ENCODE data around the gene SMG1. TPM values are rescaled to one million over a fixed set of nuclear protein-coding genes. Genes with fewer than 3 reads are reported as not detected.
A peak's percentile ranks its signal among the peaks of the same experiment; 100 is the strongest.

SMG1 gene
- total and polyA plus RNA-seq, 12 donors: 11.7 to 58.2 (median 50.2) TPM

DNA sequence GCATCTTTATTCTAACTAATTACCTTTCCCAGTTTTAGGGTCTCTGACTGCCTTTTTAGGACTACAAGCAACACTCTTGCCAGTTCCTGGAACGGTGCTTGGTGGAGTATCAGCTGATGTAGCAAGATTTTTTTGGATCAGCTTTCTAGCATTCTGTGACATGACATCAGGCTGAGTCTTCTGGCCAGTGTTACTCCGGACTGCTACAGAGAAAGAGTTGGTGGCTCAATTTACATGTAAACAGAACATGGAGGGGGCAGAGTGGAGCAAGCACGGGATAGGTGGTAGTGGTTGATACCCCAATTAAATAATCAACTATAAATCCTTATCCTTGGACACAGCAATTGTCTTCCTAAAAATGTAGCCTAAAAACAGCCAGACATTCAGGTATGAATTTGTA, 114.3 kb downstream of the SMG1 start:
- H3K36me3 ChIP-seq: peaks cover 0 to 96% (median 71%) of the 10 kb centered on the region in 9 donors
- no peak for ATAC-seq
- H3K4me1 ChIP-seq: no peaks in the 10 kb centered on the region
- intact Hi-C loops (cut with DNase I): loop anchor here in 1 of 10 donors (10.0 kb wide), 1 partner anchor 53 kb away; no protein-coding TSS in a partner anchor
- no peak for DNase-seq
- WGBS, 2 donors: 91 to 97% methylated on average over 3 of the region's 3 CpGs
- TF ChIP-seq, protein P1, sequence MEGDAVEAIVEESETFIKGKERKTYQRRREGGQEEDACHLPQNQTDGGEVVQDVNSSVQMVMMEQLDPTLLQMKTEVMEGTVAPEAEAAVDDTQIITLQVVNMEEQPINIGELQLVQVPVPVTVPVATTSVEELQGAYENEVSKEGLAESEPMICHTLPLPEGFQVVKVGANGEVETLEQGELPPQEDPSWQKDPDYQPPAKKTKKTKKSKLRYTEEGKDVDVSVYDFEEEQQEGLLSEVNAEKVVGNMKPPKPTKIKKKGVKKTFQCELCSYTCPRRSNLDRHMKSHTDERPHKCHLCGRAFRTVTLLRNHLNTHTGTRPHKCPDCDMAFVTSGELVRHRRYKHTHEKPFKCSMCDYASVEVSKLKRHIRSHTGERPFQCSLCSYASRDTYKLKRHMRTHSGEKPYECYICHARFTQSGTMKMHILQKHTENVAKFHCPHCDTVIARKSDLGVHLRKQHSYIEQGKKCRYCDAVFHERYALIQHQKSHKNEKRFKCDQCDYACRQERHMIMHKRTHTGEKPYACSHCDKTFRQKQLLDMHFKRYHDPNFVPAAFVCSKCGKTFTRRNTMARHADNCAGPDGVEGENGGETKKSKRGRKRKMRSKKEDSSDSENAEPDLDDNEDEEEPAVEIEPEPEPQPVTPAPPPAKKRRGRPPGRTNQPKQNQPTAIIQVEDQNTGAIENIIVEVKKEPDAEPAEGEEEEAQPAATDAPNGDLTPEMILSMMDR (IDR thresholded peaks at IDR 0.05): no peak
- no peak overlapping the region for H3K4me3 ChIP-seq
- no peaks in the 10 kb centered on the region for H3K27me3 ChIP-seq
- H3K27ac ChIP-seq: no peak overlapping the region
- H3K9me3 ChIP-seq: no peaks in the 10 kb centered on the region

DNA sequence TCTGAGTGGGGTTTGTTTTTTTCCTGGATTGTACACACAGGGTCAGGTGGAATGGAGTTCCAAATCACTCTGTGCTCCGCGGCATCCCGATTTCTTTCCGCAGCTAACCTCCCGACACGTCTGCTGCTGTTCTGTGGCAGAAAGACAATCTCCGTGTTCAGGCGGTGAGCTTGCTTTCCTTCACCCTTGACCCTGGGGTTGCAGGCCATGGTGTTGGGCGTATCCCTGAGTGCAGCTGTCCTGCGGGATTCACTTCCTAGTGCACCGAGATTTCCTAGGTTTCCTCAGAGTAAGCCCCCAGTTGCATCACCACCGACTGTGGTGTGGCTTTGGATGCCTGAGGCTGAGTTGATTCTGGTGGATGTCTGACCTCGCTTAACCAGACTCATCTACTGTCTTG, 117.0 kb downstream of the SMG1 start:
- H3K27ac ChIP-seq: no peak overlapping the region
- 93 to 95% methylated on average over 13 of the region's 13 CpGs for WGBS, 2 donors
- H3K36me3 ChIP-seq: peaks cover 0 to 89% (median 49%) of the 10 kb centered on the region in 9 donors
- DNase-seq (no peak), ATAC-seq (no peak)
- TF ChIP-seq, protein P1 (IDR thresholded peaks at IDR 0.05): no peak
- H3K4me1 ChIP-seq: peaks cover 0 to 21% (median 5%) of the 10 kb centered on the region in 9 donors
- intact Hi-C loops (cut with DNase I): loop anchor here in 1 of 10 donors (10.0 kb wide), 1 partner anchor 156 kb away; no protein-coding TSS in a partner anchor
- H3K4me3 ChIP-seq: no peak overlapping the region
- no peaks in the 10 kb centered on the region for H3K27me3 ChIP-seq
- H3K9me3 ChIP-seq: no peaks in the 10 kb centered on the region

DNA sequence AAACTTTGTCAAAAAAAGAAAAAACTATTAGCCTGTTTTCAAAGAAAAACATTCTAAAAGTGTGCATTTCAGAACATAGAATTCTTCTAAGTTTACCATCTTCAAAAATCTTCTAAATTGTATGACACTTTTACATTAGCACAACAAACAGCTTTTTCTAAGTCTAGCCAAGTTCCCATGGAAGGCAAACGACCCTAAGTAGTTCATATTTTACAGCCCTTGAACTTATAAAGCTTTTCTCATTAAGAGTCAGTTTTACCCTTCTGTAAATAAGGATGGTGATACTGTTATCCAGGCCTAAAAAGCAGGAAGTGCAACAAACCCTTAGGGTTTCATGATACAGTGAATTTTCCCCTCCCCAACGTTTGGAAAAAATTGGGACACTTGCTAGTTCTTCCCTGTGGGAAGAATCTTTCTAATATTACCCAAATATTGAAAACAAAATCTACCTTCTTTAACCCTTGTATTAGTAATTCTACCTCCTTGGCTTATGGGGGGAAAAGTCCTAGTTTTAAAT, 120.9 kb downstream of the SMG1 start:
- Histone ChIP-seq H3K27ac (peak overlapping the region in 3 of 10 donors; percentile 13 to 79 (median 55)), H3K27me3 (no peaks in the 10 kb centered on the region), H3K4me3 (no peak overlapping the region), H3K36me3 (peaks cover 0 to 57% (median 27%) of the 10 kb centered on the region in 9 donors), H3K9me3 (no peaks in the 10 kb centered on the region), H3K4me1 (peaks cover 0 to 45% (median 23%) of the 10 kb centered on the region in 9 donors)
- ATAC-seq (no peak), DNase-seq (no peak)
- WGBS, 2 donors: 26 to 28% methylated on average over 2 of the region's 2 CpGs
- intact Hi-C loops (cut with DNase I): loop anchor here in 1 of 10 donors (10.0 kb wide), 1 partner anchor 159 kb away; no protein-coding TSS in a partner anchor
- TF ChIP-seq, protein P1 (IDR thresholded peaks at IDR 0.05): no peak

DNA sequence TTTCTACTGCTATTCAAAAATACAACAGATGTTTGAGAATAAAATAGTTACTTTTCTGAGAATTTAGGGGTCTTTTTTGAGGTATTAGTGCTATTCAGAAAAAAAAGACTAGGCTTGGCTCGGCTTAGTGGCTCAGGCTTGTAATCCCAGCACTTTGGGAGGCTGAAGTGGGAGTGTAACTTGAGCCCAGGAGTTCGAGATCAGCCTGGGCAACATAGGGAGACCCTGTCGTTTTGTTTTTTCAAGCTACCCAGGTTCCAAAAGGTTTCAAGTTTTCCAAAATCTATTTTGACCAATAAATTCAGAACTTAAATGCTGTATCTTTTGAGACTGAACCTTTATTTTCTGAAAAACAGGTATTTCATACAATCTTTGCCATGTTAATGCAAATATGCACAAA, 121.7 kb downstream of the SMG1 start:
- Histone ChIP-seq H3K9me3 (no peaks in the 10 kb centered on the region), H3K4me3 (no peak overlapping the region), H3K27ac (peak overlapping the region in 7 of 10 donors; percentile 10 to 79 (median 44)), H3K27me3 (no peaks in the 10 kb centered on the region), H3K36me3 (peaks cover 0 to 49% (median 25%) of the 10 kb centered on the region in 9 donors), H3K4me1 (peaks cover 0 to 53% (median 31%) of the 10 kb centered on the region in 9 donors)
- DNase-seq (no peak), ATAC-seq (no peak)
- TF ChIP-seq, protein P1 (IDR thresholded peaks at IDR 0.05): no peak
- intact Hi-C loops (cut with DNase I): loop anchor here in 4 of 10 donors (5.0 to 10.0 kb wide), 3 partner anchors 160 to 168 kb away; no protein-coding TSS in a partner anchor
- WGBS, 2 donors: 44 to 51% methylated on average over 3 of the region's 3 CpGs

Data from heart right ventricle (tissue), 16 donors.